ENCODE results near the gene S100A9.

Gene S100A9

GRCh38 chr1:153333902-153334301 is 23.8 kb upstream of the S100A9 start:
- H3K27ac ChIP-seq (ENCODE audit: low read depth, low read length): no peak overlapping the region
- no peaks in the 10 kb centered on the region for H3K4me1 ChIP-seq (ENCODE audit: control insufficient read depth, insufficient read depth, low read length)
- no peaks in the 10 kb centered on the region for H3K27me3 ChIP-seq (ENCODE audit: control insufficient read depth, insufficient read depth, low read length)
- H3K36me3 ChIP-seq (ENCODE audit: control insufficient read depth, insufficient read depth, low read length): no peaks in the 10 kb centered on the region
- peaks cover 10% of the 10 kb centered on the region for H3K9me3 ChIP-seq (ENCODE audit: control insufficient read depth, insufficient read depth, low read length)
- no peak overlapping the region for H3K4me3 ChIP-seq (ENCODE audit: low read depth, low read length)
- H3K9ac ChIP-seq (ENCODE audit: low read depth, low read length): no peak overlapping the region

GRCh38 chr1:153336650-153337049 is 21.0 kb upstream of the S100A9 start:
- Histone ChIP-seq H3K4me1 (ENCODE audit: control insufficient read depth, insufficient read depth, low read length) (no peaks in the 10 kb centered on the region), H3K27me3 (ENCODE audit: control insufficient read depth, insufficient read depth, low read length) (no peaks in the 10 kb centered on the region), H3K27ac (ENCODE audit: low read depth, low read length) (no peak overlapping the region), H3K9ac (ENCODE audit: low read depth, low read length) (no peak overlapping the region), H3K4me3 (ENCODE audit: low read depth, low read length) (no peak overlapping the region), H3K36me3 (ENCODE audit: control insufficient read depth, insufficient read depth, low read length) (no peaks in the 10 kb centered on the region), H3K9me3 (ENCODE audit: control insufficient read depth, insufficient read depth, low read length) (peaks cover under 1% of the 10 kb centered on the region; the same call in 1 of the 2 replicates)

GRCh38 chr1:153337980-153338853 is 19.4 kb upstream of the S100A9 start:
- Histone ChIP-seq H3K4me1 (ENCODE audit: control insufficient read depth, insufficient read depth, low read length) (no peaks in the 10 kb centered on the region), H3K9ac (ENCODE audit: low read depth, low read length) (no peak overlapping the region), H3K36me3 (ENCODE audit: control insufficient read depth, insufficient read depth, low read length) (no peaks in the 10 kb centered on the region), H3K4me3 (ENCODE audit: low read depth, low read length) (no peak overlapping the region), H3K27me3 (ENCODE audit: control insufficient read depth, insufficient read depth, low read length) (no peaks in the 10 kb centered on the region), H3K27ac (ENCODE audit: low read depth, low read length) (no peak overlapping the region), H3K9me3 (ENCODE audit: control insufficient read depth, insufficient read depth, low read length) (no peaks in the 10 kb centered on the region; the same call in 1 of the 2 replicates)

GRCh38 chr1:153339802-153340201 is 17.9 kb upstream of the S100A9 start:
- H3K4me1 ChIP-seq (ENCODE audit: control insufficient read depth, insufficient read depth, low read length): no peaks in the 10 kb centered on the region
- no peaks in the 10 kb centered on the region for H3K36me3 ChIP-seq (ENCODE audit: control insufficient read depth, insufficient read depth, low read length)
- no peaks in the 10 kb centered on the region; the same call in 1 of the 2 replicates for H3K27me3 ChIP-seq (ENCODE audit: control insufficient read depth, insufficient read depth, low read length)
- H3K9ac ChIP-seq (ENCODE audit: low read depth, low read length): no peak overlapping the region
- no peaks in the 10 kb centered on the region; the same call in 1 of the 2 replicates for H3K9me3 ChIP-seq (ENCODE audit: control insufficient read depth, insufficient read depth, low read length)
- H3K4me3 ChIP-seq (ENCODE audit: low read depth, low read length): no peak overlapping the region
- H3K27ac ChIP-seq (ENCODE audit: low read depth, low read length): no peak overlapping the region

GRCh38 chr1:153340356-153340755 is 17.3 kb upstream of the S100A9 start:
- Histone ChIP-seq H3K9ac (ENCODE audit: low read depth, low read length) (no peak overlapping the region), H3K4me3 (ENCODE audit: low read depth, low read length) (no peak overlapping the region), H3K9me3 (ENCODE audit: control insufficient read depth, insufficient read depth, low read length) (no peaks in the 10 kb centered on the region; the same call in 1 of the 2 replicates), H3K4me1 (ENCODE audit: control insufficient read depth, insufficient read depth, low read length) (no peaks in the 10 kb centered on the region), H3K27ac (ENCODE audit: low read depth, low read length) (no peak overlapping the region), H3K27me3 (ENCODE audit: control insufficient read depth, insufficient read depth, low read length) (no peaks in the 10 kb centered on the region; the same call in 1 of the 2 replicates), H3K36me3 (ENCODE audit: control insufficient read depth, insufficient read depth, low read length) (no peaks in the 10 kb centered on the region)

GRCh38 chr1:153341431-153341934 is 16.2 kb upstream of the S100A9 start:
- no peaks in the 10 kb centered on the region for H3K9me3 ChIP-seq (ENCODE audit: control insufficient read depth, insufficient read depth, low read length)
- H3K36me3 ChIP-seq (ENCODE audit: control insufficient read depth, insufficient read depth, low read length): no peaks in the 10 kb centered on the region
- H3K27me3 ChIP-seq (ENCODE audit: control insufficient read depth, insufficient read depth, low read length): no peaks in the 10 kb centered on the region; the same call in 1 of the 2 replicates
- no peak overlapping the region for H3K9ac ChIP-seq (ENCODE audit: low read depth, low read length)
- no peaks in the 10 kb centered on the region for H3K4me1 ChIP-seq (ENCODE audit: control insufficient read depth, insufficient read depth, low read length)
- no peak overlapping the region for H3K4me3 ChIP-seq (ENCODE audit: low read depth, low read length)
- H3K27ac ChIP-seq (ENCODE audit: low read depth, low read length): no peak overlapping the region

GRCh38 chr1:153342178-153342577 is 15.5 kb upstream of the S100A9 start:
- Histone ChIP-seq H3K4me3 (ENCODE audit: low read depth, low read length) (no peak overlapping the region), H3K27ac (ENCODE audit: low read depth, low read length) (no peak overlapping the region), H3K36me3 (ENCODE audit: control insufficient read depth, insufficient read depth, low read length) (no peaks in the 10 kb centered on the region), H3K9ac (ENCODE audit: low read depth, low read length) (no peak overlapping the region), H3K27me3 (ENCODE audit: control insufficient read depth, insufficient read depth, low read length) (no peaks in the 10 kb centered on the region; the same call in 1 of the 2 replicates), H3K9me3 (ENCODE audit: control insufficient read depth, insufficient read depth, low read length) (no peaks in the 10 kb centered on the region), H3K4me1 (ENCODE audit: control insufficient read depth, insufficient read depth, low read length) (no peaks in the 10 kb centered on the region)

GRCh38 chr1:153343040-153343681 is 14.5 kb upstream of the S100A9 start:
- H3K4me1 ChIP-seq (ENCODE audit: control insufficient read depth, insufficient read depth, low read length): no peaks in the 10 kb centered on the region
- H3K9me3 ChIP-seq (ENCODE audit: control insufficient read depth, insufficient read depth, low read length): no peaks in the 10 kb centered on the region
- H3K27me3 ChIP-seq (ENCODE audit: control insufficient read depth, insufficient read depth, low read length): no peaks in the 10 kb centered on the region; the same call in 1 of the 2 replicates
- no peak overlapping the region for H3K9ac ChIP-seq (ENCODE audit: low read depth, low read length)
- no peak overlapping the region for H3K27ac ChIP-seq (ENCODE audit: low read depth, low read length)
- no peaks in the 10 kb centered on the region for H3K36me3 ChIP-seq (ENCODE audit: control insufficient read depth, insufficient read depth, low read length)
- no peak overlapping the region for H3K4me3 ChIP-seq (ENCODE audit: low read depth, low read length)

GRCh38 chr1:153343811-153344717 is 13.6 kb upstream of the S100A9 start:
- H3K36me3 ChIP-seq (ENCODE audit: control insufficient read depth, insufficient read depth, low read length): no peaks in the 10 kb centered on the region
- H3K9ac ChIP-seq (ENCODE audit: low read depth, low read length): no peak overlapping the region
- no peaks in the 10 kb centered on the region; the same call in 1 of the 2 replicates for H3K27me3 ChIP-seq (ENCODE audit: control insufficient read depth, insufficient read depth, low read length)
- no peak overlapping the region for H3K4me3 ChIP-seq (ENCODE audit: low read depth, low read length)
- no peaks in the 10 kb centered on the region for H3K4me1 ChIP-seq (ENCODE audit: control insufficient read depth, insufficient read depth, low read length)
- no peak overlapping the region for H3K27ac ChIP-seq (ENCODE audit: low read depth, low read length)
- no peaks in the 10 kb centered on the region for H3K9me3 ChIP-seq (ENCODE audit: control insufficient read depth, insufficient read depth, low read length)

- Histone ChIP-seq H3K9me3 (ENCODE audit: control insufficient read depth, insufficient read depth, low read length) (no peaks in the 10 kb centered on the region), H3K4me3 (ENCODE audit: low read depth, low read length) (no peak overlapping the region), H3K36me3 (ENCODE audit: control insufficient read depth, insufficient read depth, low read length) (no peaks in the 10 kb centered on the region), H3K9ac (ENCODE audit: low read depth, low read length) (no peak overlapping the region), H3K27me3 (ENCODE audit: control insufficient read depth, insufficient read depth, low read length) (no peaks in the 10 kb centered on the region; the same call in 1 of the 2 replicates), H3K4me1 (ENCODE audit: control insufficient read depth, insufficient read depth, low read length) (no peaks in the 10 kb centered on the region), H3K27ac (ENCODE audit: low read depth, low read length) (no peak overlapping the region)
These were observed 13.0 kb upstream of the S100A9 start for GRCh38 chr1:153344718-153345025.

Data from HUES48 (cell line).